ENCODE data around the gene TRIM50.
"Not testable (repeated sequence)": the region's sequence is repeated elsewhere in the genome, so short reads cannot be mapped to it uniquely, and the experiment has no call there.

GRCh38 chr7:73297235-73297634, 30.6 kb downstream of the TRIM50 start:
- not testable (repeated sequence) for TF ChIP-seq CTCF (IDR thresholded peaks at IDR 0.05 in 4 of 5, conservative IDR thresholded peaks at IDR 0.05 in 1 of 5); POLR2A (IDR thresholded peaks at IDR 0.05)
